A673 (cell line): ENCODE results near the gene OFD1. TPM values are rescaled to one million over a fixed set of nuclear protein-coding genes. Genes with fewer than 3 reads are reported as not detected.

Experiments used
- BruUV-seq: library from RNA; stranded (reverse); fragments of 400-500 nt; replicated peaks from 2 replicates; lab custom pipeline; 2021; lab: Mats Ljungman, UMichigan
- CTCF ChIA-PET: fragments of 300-600 bp; sonication (Branson Sonifier 250); formaldehyde crosslinking; loops from one replicate; lab custom pipeline; 2022; ENCODE audit warnings: antibody characterized with exemption; lab: Charles Lee
- POLR2A ChIA-PET: fragments of 300-600 bp; sonication (Branson Sonifier 250); formaldehyde crosslinking; loops from one replicate; lab custom pipeline; 2022; ENCODE audit warnings: antibody characterized with exemption; ENCODE audit not compliant: low non-redundant PET; lab: Charles Lee
- DNase-seq: peaks from one replicate; pipeline ENCODE4 v3.0.0-alpha.2; 2015; ENCODE audit warnings: low spot score
- H3K27ac ChIP-seq: fragments of 200-600 bp; sonication (generic); 2 replicates; pipeline ENCODE4 v1.5.1; 2016; ENCODE audit warnings: mixed run types, low read depth, mild to moderate bottlenecking, mixed read lengths, antibody characterized with exemption, low read length; ENCODE audit not compliant: poor library complexity, severe bottlenecking
- H3K27me3 ChIP-seq: fragments of 200-600 bp; sonication (generic); replicated peaks from 2 replicates; pipeline ENCODE4 v1.6.1; 2017; ENCODE audit warnings: mixed run types, low read depth, mild to moderate bottlenecking, mixed read lengths, antibody characterized with exemption, low read length; ENCODE audit not compliant: insufficient read depth, poor library complexity
- H3K36me3 ChIP-seq: fragments of 200-600 bp; sonication (generic); 2 replicates; pipeline ENCODE4 v1.6.1; 2016; ENCODE audit warnings: mixed run types, mild to moderate bottlenecking, mixed read lengths, antibody characterized with exemption, low read length; ENCODE audit not compliant: insufficient read depth, poor library complexity, severe bottlenecking
- H3K4me1 ChIP-seq: fragments of 200-600 bp; sonication (generic); 2 replicates; pipeline ENCODE4 v1.6.1; 2017; ENCODE audit warnings: mixed run types, mild to moderate bottlenecking, mixed read lengths, antibody characterized with exemption, low read length; ENCODE audit not compliant: insufficient read depth, poor library complexity, severe bottlenecking
- H3K4me3 ChIP-seq: fragments of 200-600 bp; sonication (generic); 2 replicates; pipeline ENCODE4 v1.5.1; 2016; ENCODE audit warnings: low read depth, mixed run types, mild to moderate bottlenecking, mixed read lengths, low read length; ENCODE audit not compliant: poor library complexity, severe bottlenecking
- H3K9me3 ChIP-seq: fragments of 200-600 bp; sonication (generic); 2 replicates; pipeline ENCODE4 v1.6.1; 2016; ENCODE audit warnings: mixed run types, low read depth, mild to moderate bottlenecking, mixed read lengths, antibody characterized with exemption, low read length; ENCODE audit not compliant: poor library complexity, severe bottlenecking
- EZH2 ChIP-seq: fragments of 200-600 bp; sonication (generic); IDR thresholded peaks from 2 replicates; pipeline ENCODE4 v1.6.1; 2017; ENCODE audit warnings: borderline replicate concordance, low read depth, mild to moderate bottlenecking, mixed read lengths, antibody characterized with exemption, low read length; ENCODE audit not compliant: poor library complexity, severe bottlenecking
- intact Hi-C: fragments of 100-400 bp; cut with micrococcal nuclease; formaldehyde crosslinking; loops from one replicate; pipeline ENCODE4 v1.10.0; 2022; ENCODE audit not compliant: unreplicated experiment
- total RNA-seq: library from RNA; stranded (reverse); gene quantifications from 2 replicates; pipeline ENCODE4 v1.2.3, GENCODE V29; 2021
- TF ChIP-seq, protein P1 (sequence below): fragments of 300-800, 200-600 bp; sonication (generic); conservative IDR thresholded peaks from 2 replicates; pipeline ENCODE4 v1.5.1; 2017; ENCODE audit warnings: low read depth, mild to moderate bottlenecking, antibody characterized with exemption, low read length, moderate library complexity, mixed read lengths

Gene OFD1
- total RNA-seq, 1 experiment from 2014 or later, result 28.6 TPM

DNA sequence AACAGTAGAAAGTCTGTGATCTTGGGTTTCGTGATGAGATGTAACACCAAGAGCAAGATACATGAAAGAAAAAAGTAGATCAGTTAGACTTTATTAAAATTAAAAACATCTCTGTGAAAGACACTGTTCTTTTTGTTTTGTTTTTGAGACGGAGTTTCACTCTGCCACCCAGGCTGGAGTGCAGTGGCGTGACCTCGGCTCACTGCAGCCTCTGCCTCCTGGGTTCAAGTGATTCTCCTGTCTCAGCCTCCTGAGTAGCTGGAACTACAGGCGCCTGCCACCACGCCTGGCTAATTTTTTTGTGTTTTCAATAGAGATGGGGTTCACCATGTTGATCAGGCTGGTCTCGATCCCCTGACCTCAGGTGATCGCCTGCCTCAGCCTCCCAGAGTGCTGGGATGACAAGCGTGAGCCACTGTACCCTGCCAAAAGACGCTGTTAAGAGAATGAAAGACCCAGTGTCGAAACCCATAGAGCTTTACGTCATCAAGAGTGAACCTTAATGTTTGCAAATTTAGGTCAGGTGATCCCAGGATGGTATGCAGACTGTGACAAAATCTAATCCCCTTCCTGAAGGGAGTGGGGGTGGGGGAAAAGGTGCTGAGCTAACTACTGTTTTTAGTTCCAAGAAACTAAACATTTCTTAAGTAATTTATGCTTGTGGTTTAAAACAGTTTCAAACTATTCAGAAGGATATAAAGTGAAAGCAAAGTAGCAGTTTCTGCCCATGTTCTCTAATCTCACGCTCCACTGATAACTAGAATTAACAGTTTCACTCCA lies 8.0 kb downstream of the OFD1 start:
- H3K27ac ChIP-seq, result no peak overlapping the region
- CTCF ChIA-PET, result no interaction called here
- POLR2A ChIA-PET, result no interaction called here
- DNase-seq, result no peak
- no peak for TF ChIP-seq EZH2
- TF ChIP-seq, protein P1, sequence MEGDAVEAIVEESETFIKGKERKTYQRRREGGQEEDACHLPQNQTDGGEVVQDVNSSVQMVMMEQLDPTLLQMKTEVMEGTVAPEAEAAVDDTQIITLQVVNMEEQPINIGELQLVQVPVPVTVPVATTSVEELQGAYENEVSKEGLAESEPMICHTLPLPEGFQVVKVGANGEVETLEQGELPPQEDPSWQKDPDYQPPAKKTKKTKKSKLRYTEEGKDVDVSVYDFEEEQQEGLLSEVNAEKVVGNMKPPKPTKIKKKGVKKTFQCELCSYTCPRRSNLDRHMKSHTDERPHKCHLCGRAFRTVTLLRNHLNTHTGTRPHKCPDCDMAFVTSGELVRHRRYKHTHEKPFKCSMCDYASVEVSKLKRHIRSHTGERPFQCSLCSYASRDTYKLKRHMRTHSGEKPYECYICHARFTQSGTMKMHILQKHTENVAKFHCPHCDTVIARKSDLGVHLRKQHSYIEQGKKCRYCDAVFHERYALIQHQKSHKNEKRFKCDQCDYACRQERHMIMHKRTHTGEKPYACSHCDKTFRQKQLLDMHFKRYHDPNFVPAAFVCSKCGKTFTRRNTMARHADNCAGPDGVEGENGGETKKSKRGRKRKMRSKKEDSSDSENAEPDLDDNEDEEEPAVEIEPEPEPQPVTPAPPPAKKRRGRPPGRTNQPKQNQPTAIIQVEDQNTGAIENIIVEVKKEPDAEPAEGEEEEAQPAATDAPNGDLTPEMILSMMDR, result no peak
- no TSS peak for BruUV-seq
- H3K4me3 ChIP-seq, result no peak overlapping the region
- peaks cover 7% of the 10 kb centered on the region for H3K36me3 ChIP-seq
- no peaks in the 10 kb centered on the region for H3K4me1 ChIP-seq
- no peaks in the 10 kb centered on the region for H3K27me3 ChIP-seq
- intact Hi-C loops, result no loop called here
- H3K9me3 ChIP-seq, result no peaks in the 10 kb centered on the region

DNA sequence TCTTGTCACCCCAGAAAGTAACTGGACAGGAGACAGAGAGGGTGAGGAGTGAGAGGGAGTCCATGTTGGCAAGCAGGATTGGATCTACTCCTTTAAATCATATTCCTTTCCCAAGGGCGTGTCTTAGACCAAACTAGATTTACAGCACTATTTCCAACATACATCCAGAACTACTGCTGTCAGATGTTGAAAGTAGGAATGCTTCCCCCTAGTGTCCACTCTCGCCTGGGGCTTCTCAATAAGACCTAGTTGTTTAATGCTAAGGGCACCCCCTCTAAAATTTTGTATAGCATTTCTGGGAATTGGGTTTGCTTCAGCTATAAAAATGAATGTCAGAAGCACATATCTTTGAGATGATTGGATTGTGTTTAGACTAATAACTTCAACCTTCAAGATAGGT lies 13.3 kb downstream of the OFD1 start:
- peaks cover 9% of the 10 kb centered on the region for H3K36me3 ChIP-seq
- TF ChIP-seq, protein P1, result peak; percentile 61
- TF ChIP-seq EZH2, result no peak
- intact Hi-C loops, result loop anchor here (1.0 to 5.0 kb wide), 2 partner anchors 90 to 241 kb away; no protein-coding TSS in a partner anchor
- no peaks in the 10 kb centered on the region for H3K4me1 ChIP-seq
- BruUV-seq, result no TSS peak
- no peak overlapping the region for H3K27ac ChIP-seq
- peak; percentile 62 for DNase-seq
- ChIA-PET CTCF (interaction anchor here (0.6 kb wide), 1 partner anchor 82 kb away, joined by 6 read pairs; no protein-coding TSS in a partner anchor), POLR2A (no interaction called here)
- no peak overlapping the region for H3K4me3 ChIP-seq
- H3K27me3 ChIP-seq, result no peaks in the 10 kb centered on the region
- no peaks in the 10 kb centered on the region for H3K9me3 ChIP-seq

DNA sequence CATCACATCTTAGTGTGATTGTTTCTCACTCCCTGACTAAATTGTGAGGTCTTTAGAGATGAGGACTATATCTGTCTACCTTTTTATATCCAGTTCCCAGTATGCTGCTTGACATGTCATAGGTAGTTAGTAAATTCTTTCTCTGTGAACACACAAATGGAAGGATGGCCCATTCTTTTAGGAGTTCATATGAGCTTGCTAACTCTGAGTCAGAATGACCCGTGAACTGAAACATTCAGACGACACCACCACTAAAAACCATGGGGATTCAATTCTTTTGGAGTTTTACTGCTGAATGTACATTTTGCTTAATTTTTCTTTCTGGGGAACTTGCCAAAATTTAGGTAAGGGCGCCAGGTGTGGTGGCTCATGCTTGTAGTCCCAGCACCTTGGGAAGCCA lies 13.9 kb downstream of the OFD1 start:
- Histone ChIP-seq H3K27me3 (no peaks in the 10 kb centered on the region), H3K36me3 (peaks cover 9% of the 10 kb centered on the region), H3K4me1 (no peaks in the 10 kb centered on the region), H3K9me3 (no peaks in the 10 kb centered on the region), H3K27ac (no peak overlapping the region), H3K4me3 (no peak overlapping the region)
- ChIA-PET CTCF (interaction anchor here (0.6 kb wide), 1 partner anchor 83 kb away, joined by 6 read pairs; no protein-coding TSS in a partner anchor), POLR2A (no interaction called here)
- DNase-seq, result no peak
- intact Hi-C loops, result loop anchor here (1.0 to 5.0 kb wide), 2 partner anchors 90 to 241 kb away; no protein-coding TSS in a partner anchor
- no TSS peak for BruUV-seq
- TF ChIP-seq EZH2, result no peak
- TF ChIP-seq, protein P1, result no peak
